GM10266 (cell line): Measurements from ENCODE around the gene PFN3.
"Not testable (repeated sequence)": the region's sequence is repeated elsewhere in the genome, so short reads cannot be mapped to it uniquely, and the experiment has no call there.

Experiments
- DNase-seq: peaks from one replicate; pipeline ENCODE4 v3.0.0; 2012; ENCODE audit errors: extremely low spot score
- CTCF ChIP-seq: IDR thresholded peaks from 2 replicates; pipeline ENCODE4 v1.5.1; 2012; ENCODE audit warnings: mild to moderate bottlenecking, low read depth; ENCODE audit not compliant: control insufficient read depth, insufficient read depth; ENCODE audit errors: missing control alignments

PFN3 gene

GRCh38 chr5:177427211-177427822 is 26.9 kb upstream of the PFN3 start:
- no peak for TF ChIP-seq CTCF
- peak; percentile 43 for DNase-seq

GRCh38 chr5:177426566-177427210 is 26.2 kb upstream of the PFN3 start, which contains the start of gene GRK6:
TSS of gene GRK6 (plus strand) at chr5:177426676. CDS start at chr5:177426846, 170 bp downstream.
- TF ChIP-seq CTCF, result no peak
- DNase-seq, result peak; percentile 60

GRCh38 chr5:177425801-177426565 is 25.5 kb upstream of the PFN3 start:
- peak; percentile 99 for DNase-seq
- no peak for TF ChIP-seq CTCF

GRCh38 chr5:177425196-177425800 is 24.8 kb upstream of the PFN3 start:
- TF ChIP-seq CTCF, result no peak
- no peak for DNase-seq

- no peak for TF ChIP-seq CTCF
- no peak for DNase-seq
Observed at GRCh38 chr5:177423671-177424070, 23.2 kb upstream of the PFN3 start.

GRCh38 chr5:177421062-177421798 is 20.8 kb upstream of the PFN3 start:
- no peak for TF ChIP-seq CTCF
- DNase-seq, result no peak

GRCh38 chr5:177420472-177420871 is 20.0 kb upstream of the PFN3 start:
- DNase-seq, result not testable (repeated sequence)
